WTC11 (cell line): ENCODE data around the gene GABRG3. TPM values are rescaled to one million over a fixed set of nuclear protein-coding genes. Genes with fewer than 3 reads are reported as not detected.

Experiments used
- ATAC-seq: fragments of 200-7000 bp; cut with Tn5 transposase; 2 replicates; pipeline ENCODE4 v1.10.0; 2021; ENCODE audit warnings: mild to moderate bottlenecking, moderate library complexity
- CTCF ChIA-PET: fragments of 300-600 bp; sonication (Branson Sonifier 250); formaldehyde crosslinking; loops from one replicate; lab custom pipeline; 2021; ENCODE audit warnings: antibody characterized with exemption; lab: Charles Lee
- POLR2A ChIA-PET: fragments of 350-600 bp; sonication (Branson Sonifier 250); formaldehyde crosslinking; loops from one replicate; lab custom pipeline; 2021; ENCODE audit warnings: antibody characterized with exemption; lab: Charles Lee
- DNase-seq: peaks from one replicate; pipeline ENCODE4 v3.0.0; 2021; ENCODE audit warnings: low spot score
- H3K27ac Mint-ChIP-seq: 2 replicates; pipeline ENCODE4 v1.8.0; 2021; ENCODE audit warnings: mixed read lengths
- H3K27me3 Mint-ChIP-seq: 2 replicates; pipeline ENCODE4 v1.8.0; 2021; ENCODE audit warnings: low read depth, mild to moderate bottlenecking, moderate library complexity, mixed read lengths
- H3K36me3 Mint-ChIP-seq: 2 replicates; pipeline ENCODE4 v1.8.0; 2021; ENCODE audit warnings: mixed read lengths
- H3K4me1 Mint-ChIP-seq: 2 replicates; pipeline ENCODE4 v1.8.0; 2022; ENCODE audit warnings: mixed read lengths
- H3K4me3 Mint-ChIP-seq: 2 replicates; pipeline ENCODE4 v1.8.0; 2021; ENCODE audit warnings: mild to moderate bottlenecking, moderate library complexity, mixed read lengths
- H3K9me3 Mint-ChIP-seq: 2 replicates; pipeline ENCODE4 v1.8.0; 2021; ENCODE audit warnings: mixed read lengths
- AFF4 ChIP-seq: sonication (generic); formaldehyde crosslinking; IDR thresholded peaks from 2 replicates; pipeline ENCODE4 v1.8.1; 2023; ENCODE audit warnings: mild to moderate bottlenecking, missing genetic modification reagents, borderline replicate concordance
- ATF1 ChIP-seq: sonication (generic); formaldehyde crosslinking; IDR thresholded peaks from 2 replicates; pipeline ENCODE4 v1.8.1; 2023; ENCODE audit warnings: mild to moderate bottlenecking, moderate library complexity, missing genetic modification reagents
- ATF2 ChIP-seq: sonication (generic); formaldehyde crosslinking; IDR thresholded peaks from 2 replicates; pipeline ENCODE4 v1.8.1; 2022; ENCODE audit warnings: low read depth, missing genetic modification reagents, borderline replicate concordance
- CBFB ChIP-seq: sonication (generic); formaldehyde crosslinking; IDR thresholded peaks from 2 replicates; pipeline ENCODE4 v1.8.1; 2022; ENCODE audit warnings: mild to moderate bottlenecking, low read depth, missing genetic modification reagents
- FOXP4 ChIP-seq: sonication (generic); formaldehyde crosslinking; IDR thresholded peaks from 2 replicates; pipeline ENCODE4 v1.8.0; 2022; ENCODE audit warnings: mild to moderate bottlenecking, missing genetic modification reagents
- GABPB1 ChIP-seq: sonication (generic); formaldehyde crosslinking; IDR thresholded peaks from 2 replicates; pipeline ENCODE4 v1.8.1; 2023; ENCODE audit warnings: mild to moderate bottlenecking, missing genetic modification reagents
- IRF2 ChIP-seq: sonication (generic); formaldehyde crosslinking; IDR thresholded peaks from 2 replicates; pipeline ENCODE4 v1.8.0; 2022; ENCODE audit warnings: low read depth, missing genetic modification reagents, borderline replicate concordance
- MAX ChIP-seq: sonication (generic); formaldehyde crosslinking; IDR thresholded peaks from 2 replicates; pipeline ENCODE4 v1.8.0; 2022; ENCODE audit warnings: mild to moderate bottlenecking, missing genetic modification reagents
- MYBL2 ChIP-seq: sonication (generic); formaldehyde crosslinking; IDR thresholded peaks from 2 replicates; pipeline ENCODE4 v1.8.1; 2023; ENCODE audit warnings: mild to moderate bottlenecking, moderate library complexity, missing genetic modification reagents
- PRDM15 ChIP-seq: sonication (generic); formaldehyde crosslinking; IDR thresholded peaks from 2 replicates; pipeline ENCODE4 v1.8.0; 2022; ENCODE audit warnings: missing genetic modification reagents
- PRRX2 ChIP-seq: fragments of 250-450 bp; sonication (Bioruptor Pico); IDR thresholded peaks from 2 replicates; pipeline ENCODE4 v1.8.0; 2021; ENCODE audit warnings: mild to moderate bottlenecking
- SMAD3 ChIP-seq: sonication (generic); formaldehyde crosslinking; IDR thresholded peaks from 2 replicates; pipeline ENCODE4 v1.8.0; 2022; ENCODE audit warnings: missing genetic modification reagents, mild to moderate bottlenecking, borderline replicate concordance
- ZMAT4 ChIP-seq: fragments of 250-450 bp; sonication (Bioruptor Pico); IDR thresholded peaks from 2 replicates; pipeline ENCODE4 v1.9.0; 2021; ENCODE audit warnings: mild to moderate bottlenecking
- ZNF532 ChIP-seq: fragments of 250-450 bp; sonication (Bioruptor Pico); IDR thresholded peaks from 2 replicates; pipeline ENCODE4 v1.9.0; 2021; ENCODE audit warnings: mild to moderate bottlenecking, borderline replicate concordance
- ZNF671 ChIP-seq: fragments of 250-450 bp; sonication (Bioruptor Pico); IDR thresholded peaks from 2 replicates; pipeline ENCODE4 v1.8.0; 2021; ENCODE audit warnings: mild to moderate bottlenecking
- total RNA-seq: library from RNA; stranded (reverse); gene quantifications from 3 replicates; pipeline ENCODE4 v1.2.3, GENCODE V29; 2021

Gene GABRG3
- total RNA-seq, 1 experiment from 2014 or later: 0.72 TPM

GRCh38 chr15:27050163-27050562 is 79.2 kb downstream of the GABRG3 start (continued):
- no peak for TF ChIP-seq AFF4
- TF ChIP-seq ATF1: no peak
- TF ChIP-seq ZMAT4 (CRISPR knock-in tag): no peak
- no peak for TF ChIP-seq PRRX2 (CRISPR knock-in tag)
- no peak for TF ChIP-seq GABPB1 (CRISPR knock-in tag)
- TF ChIP-seq, all 79 proteins: peak for 0

GRCh38 chr15:27054426-27054825 is 83.4 kb downstream of the GABRG3 start:
- H3K36me3 Mint-ChIP-seq: no peaks in the 10 kb centered on the region
- peaks cover 6% of the 10 kb centered on the region for H3K9me3 Mint-ChIP-seq
- H3K27me3 Mint-ChIP-seq: no peaks in the 10 kb centered on the region
- POLR2A ChIA-PET: no interaction called here
- no peak overlapping the region for H3K27ac Mint-ChIP-seq
- no peaks in the 10 kb centered on the region for H3K4me1 Mint-ChIP-seq
- TF ChIP-seq PRDM15 (CRISPR knock-in tag): no peak
- TF ChIP-seq ZNF671 (CRISPR knock-in tag): no peak
- TF ChIP-seq MAX: no peak
- DNase-seq (no peak), ATAC-seq (no peak)
- CTCF ChIA-PET: interaction anchor here (0.5 to 1.2 kb wide), 3 partner anchors 163 to 305 kb away, joined by 3 to 5 read pairs (median 3); no protein-coding TSS in a partner anchor
- H3K4me3 Mint-ChIP-seq: no peak overlapping the region

GRCh38 chr15:27057904-27058645 is 87.1 kb downstream of the GABRG3 start:
- no peaks in the 10 kb centered on the region for H3K36me3 Mint-ChIP-seq
- DNase-seq (no peak), ATAC-seq (no peak)
- no peaks in the 10 kb centered on the region for H3K27me3 Mint-ChIP-seq
- H3K9me3 Mint-ChIP-seq: no peaks in the 10 kb centered on the region
- no peaks in the 10 kb centered on the region for H3K4me1 Mint-ChIP-seq
- ChIA-PET CTCF (no interaction called here), POLR2A (no interaction called here)
- no peak overlapping the region for H3K4me3 Mint-ChIP-seq
- H3K27ac Mint-ChIP-seq: no peak overlapping the region
- TF ChIP-seq MYBL2 (CRISPR knock-in tag) (no peak), ZNF532 (no peak), CBFB (CRISPR knock-in tag) (no peak), FOXP4 (no peak), ATF2 (CRISPR knock-in tag) (no peak), SMAD3 (CRISPR knock-in tag) (no peak), IRF2 (no peak)
